HFF-Myc (cell line): ENCODE data around the gene WRAP73.

ENCODE experiments used
- DNase-seq: peaks from one replicate; pipeline ENCODE4 v3.0.0-alpha.2; 2011; ENCODE audit warnings: low read depth; ENCODE audit errors: extremely low read depth
- H3K4me3 ChIP-seq: replicated peaks from 2 replicates; pipeline ENCODE4 v1.5.1; 2011; ENCODE audit warnings: low read depth, mild to moderate bottlenecking, control low read depth, low read length
- CTCF ChIP-seq: IDR thresholded peaks from 2 replicates; pipeline ENCODE4 v1.5.1; 2012; ENCODE audit warnings: mild to moderate bottlenecking, low read depth, low read length, control low read depth; ENCODE audit errors: missing control alignments

WRAP73 gene

GRCh38 chr1:3581296-3582036 is 68.4 kb downstream of the WRAP73 start:
- no peak for TF ChIP-seq CTCF
- H3K4me3 ChIP-seq: no peak overlapping the region
- no peak for DNase-seq
